Endothelial cell of umbilical vein (primary cell): ENCODE measurements around the gene TAPBP. TPM values are rescaled to one million over a fixed set of nuclear protein-coding genes. Genes with fewer than 3 reads are reported as not detected.

ENCODE experiments used
- BruUV-seq: library from RNA; stranded (reverse); fragments of 400-500 nt; replicated peaks from 2 replicates; lab custom pipeline; 2021; lab: Mats Ljungman, UMichigan
- CTCF ChIA-PET: fragments of 300-600, 350-600 bp; sonication (Branson Sonifier 250); formaldehyde crosslinking; loops from one replicate; lab custom pipeline; 2021; ENCODE audit warnings: antibody characterized with exemption, inconsistent platforms; lab: Charles Lee
- POLR2A ChIA-PET: fragments of 300-600, 350-600 bp; sonication (Branson Sonifier 250); formaldehyde crosslinking; loops from one replicate; lab custom pipeline; 2021; ENCODE audit warnings: antibody characterized with exemption, inconsistent platforms; lab: Charles Lee
- DNase-seq: peaks from one replicate; pipeline ENCODE4 v3.0.0-alpha.2; 2011; ENCODE audit warnings: low read depth, low spot score
- FAIRE-seq: peaks from 2 replicates; lab custom pipeline; 2011; peaks lifted over from hg19 to GRCh38; lab: Jason Lieb, UNC
- H2AFZ ChIP-seq: 2 replicates; pipeline ENCODE4 v1.6.0; 2012; ENCODE audit warnings: low read depth, low read length, control low read depth, inconsistent platforms
- H3K27ac ChIP-seq: 2 replicates; pipeline ENCODE4 v1.5.1; 2011; ENCODE audit warnings: low read depth, mild to moderate bottlenecking, control low read depth, low read length, moderate library complexity; ENCODE audit not compliant: insufficient read depth
- H3K27me3 ChIP-seq, 2 experiments: 2 replicates each; pipeline versions ENCODE4 v1.6.0 to v1.6.1; 2011; ENCODE audit warnings: low read length in 2 of 2, mixed read lengths in 1 of 2; ENCODE audit not compliant: control insufficient read depth in 2 of 2, insufficient read depth in 2 of 2
- H3K36me3 ChIP-seq, 2 experiments: 2 replicates in 1 of 2; 3 replicates in 1 of 2; pipeline ENCODE4 v1.5.1; 2011; ENCODE audit warnings: low read length in 2 of 2, mild to moderate bottlenecking in 1 of 2, moderate library complexity in 1 of 2; ENCODE audit not compliant: control insufficient read depth in 2 of 2, insufficient read depth in 2 of 2; ENCODE audit errors: extremely low read depth in 1 of 2
- H3K4me1 ChIP-seq: 3 replicates; pipeline ENCODE4 v1.5.1; 2011; ENCODE audit warnings: mild to moderate bottlenecking, low read length; ENCODE audit not compliant: control insufficient read depth, insufficient read depth; ENCODE audit errors: extremely low read depth
- H3K4me2 ChIP-seq: 2 replicates; pipeline ENCODE4 v1.6.1; 2011; ENCODE audit warnings: low read length, control low read depth, mixed read lengths; ENCODE audit not compliant: insufficient read depth
- H3K4me3 ChIP-seq, 3 experiments: fragments of 200-600 bp in 1 of 3; sonication (generic), shearing (Covaris generic) in 1 of 3; replicated peaks in 1 of 3; 2 replicates each; pipeline ENCODE4 v1.5.1; 2011 to 2016; ENCODE audit warnings: control low read depth in 3 of 3, low read length in 3 of 3, mild to moderate bottlenecking in 2 of 3, inconsistent platforms in 1 of 3, low read depth in 1 of 3, moderate library complexity in 1 of 3; ENCODE audit not compliant: insufficient read depth in 1 of 3
- H3K79me2 ChIP-seq: 2 replicates; pipeline ENCODE4 v1.6.0; 2012; ENCODE audit warnings: low read length, inconsistent platforms; ENCODE audit not compliant: control insufficient read depth, insufficient read depth
- H3K9ac ChIP-seq: replicated peaks from 2 replicates; pipeline ENCODE3; 2011; ENCODE audit warnings: low read length, control low read depth; ENCODE audit not compliant: insufficient read depth; ENCODE audit errors: extremely low read depth
- H3K9me1 ChIP-seq: replicated peaks from 3 replicates; pipeline ENCODE4 v1.6.0; 2011; ENCODE audit warnings: mild to moderate bottlenecking, low read length; ENCODE audit not compliant: control insufficient read depth, insufficient read depth; ENCODE audit errors: extremely low read depth
- H3K9me3 ChIP-seq: replicated peaks from 2 replicates; pipeline ENCODE4 v1.5.1; 2012; ENCODE audit warnings: low read length, inconsistent platforms; ENCODE audit not compliant: control insufficient read depth, insufficient read depth
- H4K20me1 ChIP-seq: replicated peaks from 2 replicates; pipeline ENCODE3; 2011; ENCODE audit warnings: mild to moderate bottlenecking, low read length; ENCODE audit not compliant: control insufficient read depth, insufficient read depth; ENCODE audit errors: extremely low read depth
- EZH2 ChIP-seq: IDR thresholded peaks from 2 replicates; pipeline ENCODE4 v1.6.1; 2012; ENCODE audit warnings: borderline replicate concordance, low read depth, mild to moderate bottlenecking, moderate library complexity, low read length, inconsistent platforms; ENCODE audit not compliant: severe bottlenecking
- FOS ChIP-seq: IDR thresholded peaks from 2 replicates; pipeline ENCODE4 v1.6.1; 2011; ENCODE audit warnings: mild to moderate bottlenecking, low read length, moderate library complexity, borderline replicate concordance; ENCODE audit not compliant: insufficient read depth
- GATA2 ChIP-seq: IDR thresholded peaks from 2 replicates; pipeline ENCODE4 v1.7.0; 2011; ENCODE audit warnings: low read depth, mild to moderate bottlenecking, moderate library complexity, mixed read lengths, low read length; ENCODE audit not compliant: insufficient read length, insufficient read depth
- JUN ChIP-seq: IDR thresholded peaks from 2 replicates; pipeline ENCODE4 v1.6.1; 2011; ENCODE audit warnings: borderline replicate concordance, low read depth; ENCODE audit not compliant: insufficient read length, insufficient read depth
- MYC ChIP-seq: IDR thresholded peaks from one replicate; pipeline ENCODE4 v1.6.1; 2011; ENCODE audit warnings: mild to moderate bottlenecking, low read depth, low read length
- POLR2A ChIP-seq: IDR thresholded peaks from 2 replicates; pipeline ENCODE4 v1.6.1; 2012; ENCODE audit warnings: low read depth, mild to moderate bottlenecking, control low read depth, low read length
- POLR2AphosphoS5 ChIP-seq: IDR thresholded peaks from 2 replicates; pipeline ENCODE4 v1.6.1; 2012; ENCODE audit warnings: low read depth, mild to moderate bottlenecking, control low read depth, low read length, moderate library complexity; ENCODE audit not compliant: insufficient read depth
- dilution Hi-C: fragments of 300-500 bp; cut with MboI; formaldehyde crosslinking; loops from one replicate; pipeline ENCODE4 v1.15.0; 2019; ENCODE audit warnings: low sequenced_read_pairs; ENCODE audit not compliant: extremely low pct_ligation_motif_present
- intact Hi-C: fragments of 100-400 bp; cut with micrococcal nuclease; formaldehyde crosslinking; loops from one replicate; pipeline ENCODE4 v1.10.0; 2022
- polyA plus RNA-seq, 4 experiments: library from polyadenylated mRNA; depleted of rRNA in 3 of 4; stranded (reverse) in 3 of 4; unstranded in 1 of 4; fragments of >200 nt; gene quantifications; 2 replicates each; pipeline versions ENCODE4 v1.2.1 to v1.2.3, GENCODE V29; 2011 to 2012; ENCODE audit warnings: missing spikeins in 1 of 4
- total RNA-seq: library from RNA; stranded (reverse); gene quantifications from 2 replicates; pipeline ENCODE4 v1.2.3, GENCODE V29; 2021
- TF ChIP-seq, protein P1 (sequence below), 2 donors: IDR thresholded peaks; 1 replicate in 1 of 2; 2 replicates in 1 of 2; pipeline ENCODE4 v1.5.1; 2011; ENCODE audit warnings: low read length in 2 of 2, mild to moderate bottlenecking in 2 of 2, moderate library complexity in 2 of 2, control low read depth in 1 of 2, inconsistent platforms in 1 of 2, low read depth in 1 of 2; ENCODE audit not compliant: insufficient read depth in 1 of 2; ENCODE audit errors: extremely low read depth in 1 of 2
- TF ChIP-seq, protein P2 (sequence below): IDR thresholded peaks from 2 replicates; pipeline ENCODE4 v1.6.1; 2011; ENCODE audit not compliant: insufficient read depth, insufficient read length

TAPBP gene
- total and polyA plus RNA-seq, 2 donors (not counting 3 experiments of a cell fraction or from before 2014, with no cell fraction given): 69.6 to 98.0 TPM

DNA sequence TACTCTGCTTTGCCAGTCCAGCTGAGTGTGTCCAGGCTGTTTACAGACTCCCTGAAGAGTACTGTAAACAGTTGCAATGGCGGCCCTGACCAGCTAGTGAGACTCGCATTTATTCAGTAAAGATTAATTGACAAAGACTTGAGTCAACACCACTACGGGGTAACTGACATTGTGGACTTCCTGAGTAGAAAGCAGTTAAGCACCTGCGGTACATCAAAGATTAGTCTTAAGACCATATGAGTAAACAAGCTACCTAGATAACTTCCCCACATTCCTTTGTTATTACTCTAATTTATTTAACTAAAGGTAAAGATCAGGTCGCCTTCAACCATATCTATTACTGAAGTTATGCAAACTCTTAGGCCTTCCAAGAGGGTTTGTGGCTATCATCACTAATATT, 54.8 kb downstream of the TAPBP start:
- CTCF ChIA-PET: interaction anchor here (1.4 kb wide), 1 partner anchor 391 kb away, joined by 3 read pairs; no protein-coding TSS in a partner anchor
- H3K79me2 ChIP-seq: no peaks in the 10 kb centered on the region
- H3K9me3 ChIP-seq: no peaks in the 10 kb centered on the region
- no peaks in the 10 kb centered on the region for H3K9me1 ChIP-seq
- H3K9ac ChIP-seq: no peak overlapping the region
- DNase-seq (no peak), FAIRE-seq (no peak)
- H3K4me1 ChIP-seq: no peaks in the 10 kb centered on the region
- BruUV-seq: no TSS peak
- peaks cover 2 to 6% of the 10 kb centered on the region in 2 experiments for H3K36me3 ChIP-seq
- no peak overlapping the region for H3K4me3 ChIP-seq
- H3K27me3 ChIP-seq: no peaks in the 10 kb centered on the region
- POLR2A ChIA-PET: no interaction called here
- dilution Hi-C loops: no loop called here
- intact Hi-C loops: no loop called here
- H3K27ac ChIP-seq: no peak overlapping the region
- H4K20me1 ChIP-seq: no peaks in the 10 kb centered on the region
- TF ChIP-seq POLR2A: no peak
- TF ChIP-seq FOS: no peak
- no peak for TF ChIP-seq GATA2
- TF ChIP-seq, protein P1, sequence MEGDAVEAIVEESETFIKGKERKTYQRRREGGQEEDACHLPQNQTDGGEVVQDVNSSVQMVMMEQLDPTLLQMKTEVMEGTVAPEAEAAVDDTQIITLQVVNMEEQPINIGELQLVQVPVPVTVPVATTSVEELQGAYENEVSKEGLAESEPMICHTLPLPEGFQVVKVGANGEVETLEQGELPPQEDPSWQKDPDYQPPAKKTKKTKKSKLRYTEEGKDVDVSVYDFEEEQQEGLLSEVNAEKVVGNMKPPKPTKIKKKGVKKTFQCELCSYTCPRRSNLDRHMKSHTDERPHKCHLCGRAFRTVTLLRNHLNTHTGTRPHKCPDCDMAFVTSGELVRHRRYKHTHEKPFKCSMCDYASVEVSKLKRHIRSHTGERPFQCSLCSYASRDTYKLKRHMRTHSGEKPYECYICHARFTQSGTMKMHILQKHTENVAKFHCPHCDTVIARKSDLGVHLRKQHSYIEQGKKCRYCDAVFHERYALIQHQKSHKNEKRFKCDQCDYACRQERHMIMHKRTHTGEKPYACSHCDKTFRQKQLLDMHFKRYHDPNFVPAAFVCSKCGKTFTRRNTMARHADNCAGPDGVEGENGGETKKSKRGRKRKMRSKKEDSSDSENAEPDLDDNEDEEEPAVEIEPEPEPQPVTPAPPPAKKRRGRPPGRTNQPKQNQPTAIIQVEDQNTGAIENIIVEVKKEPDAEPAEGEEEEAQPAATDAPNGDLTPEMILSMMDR (IDR thresholded peaks at IDR 0.05; ENCODE audit: extremely low read depth in 1 of 2, insufficient read depth in 1 of 2, low read depth in 1 of 2, low read length in 2 of 2): no peak
- no peak for TF ChIP-seq EZH2
- TF ChIP-seq, protein P2, sequence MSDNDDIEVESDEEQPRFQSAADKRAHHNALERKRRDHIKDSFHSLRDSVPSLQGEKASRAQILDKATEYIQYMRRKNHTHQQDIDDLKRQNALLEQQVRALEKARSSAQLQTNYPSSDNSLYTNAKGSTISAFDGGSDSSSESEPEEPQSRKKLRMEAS: no peak
- TF ChIP-seq JUN: no peak
- no peak for TF ChIP-seq POLR2AphosphoS5
- no peak for TF ChIP-seq MYC
- H2AFZ ChIP-seq: no peak overlapping the region
- H3K4me2 ChIP-seq: no peak overlapping the region
